Calu3 (cell line): Measurements from ENCODE around the gene ATOX1. TPM values are rescaled to one million over a fixed set of nuclear protein-coding genes. Genes with fewer than 3 reads are reported as not detected.

ENCODE experiments used
- BruUV-seq: library from RNA; stranded (reverse); fragments of 400-500 nt; replicated peaks from 2 replicates; lab custom pipeline; 2021; lab: Mats Ljungman, UMichigan
- CTCF ChIA-PET: fragments of 300-600 bp; sonication (Branson Sonifier 250); formaldehyde crosslinking; loops from one replicate; lab custom pipeline; 2022; ENCODE audit warnings: antibody characterized with exemption; lab: Charles Lee
- DNase-seq: peaks from one replicate; pipeline ENCODE4 v3.0.0; 2022
- H3K27ac Mint-ChIP-seq: one replicate; pipeline ENCODE4 v1.8.0; 2022; ENCODE audit warnings: mixed read lengths; ENCODE audit not compliant: unreplicated experiment
- H3K27me3 Mint-ChIP-seq: one replicate; pipeline ENCODE4 v1.8.0; 2022; ENCODE audit warnings: mixed read lengths; ENCODE audit not compliant: unreplicated experiment
- H3K36me3 Mint-ChIP-seq: one replicate; pipeline ENCODE4 v1.8.0; 2022; ENCODE audit warnings: mild to moderate bottlenecking, moderate library complexity, mixed read lengths; ENCODE audit not compliant: insufficient read depth, unreplicated experiment
- H3K4me1 Mint-ChIP-seq: one replicate; pipeline ENCODE4 v1.8.0; 2022; ENCODE audit warnings: mild to moderate bottlenecking, low read depth, mixed read lengths; ENCODE audit not compliant: unreplicated experiment
- H3K4me3 Mint-ChIP-seq: one replicate; pipeline ENCODE4 v1.8.0; 2022; ENCODE audit warnings: mild to moderate bottlenecking, low read depth, moderate library complexity, mixed read lengths; ENCODE audit not compliant: unreplicated experiment
- H3K9me3 Mint-ChIP-seq: one replicate; pipeline ENCODE4 v1.8.0; 2022; ENCODE audit warnings: low read depth, mixed read lengths; ENCODE audit not compliant: unreplicated experiment
- CTCF ChIP-seq: fragments of 200-600 bp; IDR thresholded peaks from one replicate; pipeline ENCODE4 v1.8.0; 2022; ENCODE audit warnings: antibody characterized with exemption; ENCODE audit not compliant: unreplicated experiment
- intact Hi-C: fragments of 100-400 bp; cut with micrococcal nuclease; formaldehyde crosslinking; loops from one replicate; pipeline ENCODE4 v1.10.0; 2022; ENCODE audit not compliant: unreplicated experiment
- total RNA-seq: library from RNA; stranded (reverse); gene quantifications from 2 replicates; pipeline ENCODE4 v1.2.3, GENCODE V29; 2022

Gene ATOX1
- total RNA-seq, 1 experiment from 2014 or later: 239 TPM

GRCh38 chr5:151697452-151697851 is 61.0 kb downstream of the ATOX1 start:
- peaks cover 20% of the 10 kb centered on the region for H3K4me1 Mint-ChIP-seq
- no peak overlapping the region for H3K27ac Mint-ChIP-seq
- no peaks in the 10 kb centered on the region for H3K36me3 Mint-ChIP-seq
- BruUV-seq: no TSS peak
- CTCF ChIA-PET: no interaction called here
- H3K9me3 Mint-ChIP-seq: no peaks in the 10 kb centered on the region
- TF ChIP-seq CTCF: no peak
- intact Hi-C loops: no loop called here
- no peaks in the 10 kb centered on the region for H3K27me3 Mint-ChIP-seq
- no peak overlapping the region for H3K4me3 Mint-ChIP-seq
- DNase-seq: no peak

- no TSS peak for BruUV-seq
- Mint-ChIP-seq H3K27me3 (no peaks in the 10 kb centered on the region), H3K4me3 (no peak overlapping the region), H3K36me3 (no peaks in the 10 kb centered on the region), H3K9me3 (no peaks in the 10 kb centered on the region), H3K27ac (no peak overlapping the region), H3K4me1 (peaks cover 20% of the 10 kb centered on the region)
- intact Hi-C loops: no loop called here
- TF ChIP-seq CTCF: no peak
- no peak for DNase-seq
- CTCF ChIA-PET: interaction anchor here (0.6 kb wide), 1 partner anchor 12 kb away, joined by 4 read pairs; no protein-coding TSS in a partner anchor
Measured at GRCh38 chr5:151696470-151697061, 61.9 kb downstream of the ATOX1 start.

- Mint-ChIP-seq H3K27ac (no peak overlapping the region), H3K4me3 (no peak overlapping the region), H3K36me3 (no peaks in the 10 kb centered on the region), H3K9me3 (no peaks in the 10 kb centered on the region), H3K4me1 (peaks cover 14% of the 10 kb centered on the region), H3K27me3 (no peaks in the 10 kb centered on the region)
- CTCF ChIA-PET: interaction anchor here (0.6 kb wide), 1 partner anchor 233 kb away, joined by 3 read pairs; no protein-coding TSS in a partner anchor
- no peak for TF ChIP-seq CTCF
- no peak for DNase-seq
- BruUV-seq: no TSS peak
- intact Hi-C loops: no loop called here
Measured at GRCh38 chr5:151695464-151695863, 63.0 kb downstream of the ATOX1 start.

GRCh38 chr5:151694035-151694485 is 64.4 kb downstream of the ATOX1 start:
- Mint-ChIP-seq H3K4me1 (peaks cover 4% of the 10 kb centered on the region), H3K9me3 (no peaks in the 10 kb centered on the region), H3K36me3 (no peaks in the 10 kb centered on the region), H3K27ac (no peak overlapping the region), H3K4me3 (no peak overlapping the region), H3K27me3 (no peaks in the 10 kb centered on the region)
- intact Hi-C loops: no loop called here
- peak; percentile 13 for DNase-seq
- BruUV-seq: no TSS peak
- CTCF ChIA-PET: interaction anchor here (0.6 kb wide), 1 partner anchor 222 kb away, joined by 3 read pairs; no protein-coding TSS in a partner anchor
- TF ChIP-seq CTCF: no peak

Other genes starting within 250 kb of the ATOX1 start
- not detected in 2 replicates for gene FAT2, start 167.3 kb downstream of the ATOX1 start, total RNA-seq
- not detected in 2 replicates for gene SPARC, start 71.7 kb downstream of the ATOX1 start, total RNA-seq
- gene G3BP1, start 13.3 kb upstream of the ATOX1 start, total RNA-seq: 356 and 393 TPM in 2 replicates
- gene GLRA1, start 166.2 kb upstream of the ATOX1 start, total RNA-seq: not detected in 2 replicates